Subcutaneous abdominal adipose tissue (tissue), 5 donors: ENCODE data around the gene BRAF.
"Not testable (repeated sequence)": the region's sequence is repeated elsewhere in the genome, so short reads cannot be mapped to it uniquely, and the experiment has no call there.

Source experiments
- H3K27ac ChIP-seq: one replicate; pipeline ENCODE4 v1.7.0; 2013; ENCODE audit warnings: low read depth, mild to moderate bottlenecking, inconsistent platforms, low read length, moderate library complexity
- H3K27me3 ChIP-seq, 5 donors: one replicate each; pipeline ENCODE4 v1.7.0; 2013; ENCODE audit warnings: low read length in 5 of 5, inconsistent platforms in 1 of 5; ENCODE audit not compliant: control insufficient read depth in 5 of 5, insufficient read depth in 4 of 5
- H3K36me3 ChIP-seq, 5 donors: one replicate each; pipeline ENCODE4 v1.7.0; 2013; ENCODE audit warnings: low read length in 5 of 5; ENCODE audit not compliant: control insufficient read depth in 5 of 5, insufficient read depth in 5 of 5
- H3K4me1 ChIP-seq, 5 donors: one replicate each; pipeline ENCODE4 v1.7.0; 2013; ENCODE audit warnings: low read length in 5 of 5, mild to moderate bottlenecking in 3 of 5, moderate library complexity in 1 of 5; ENCODE audit not compliant: control insufficient read depth in 5 of 5, insufficient read depth in 5 of 5
- H3K4me3 ChIP-seq, 5 donors: one replicate each; pipeline ENCODE4 v1.7.0; 2013; ENCODE audit warnings: low read length in 5 of 5, low read depth in 1 of 5
- H3K9ac ChIP-seq, 5 donors: one replicate each; pipeline ENCODE4 v1.7.0; 2013; ENCODE audit warnings: low read length in 5 of 5, mild to moderate bottlenecking in 4 of 5, moderate library complexity in 3 of 5
- H3K9me3 ChIP-seq, 5 donors: one replicate each; pipeline ENCODE4 v1.7.0; 2013; ENCODE audit warnings: low read length in 5 of 5; ENCODE audit not compliant: control insufficient read depth in 5 of 5
- donor health status: healthy.
- donor health status: healthy.
- donor health status: healthy.
- donor health status: healthy.
- donor health status: healthy.

The BRAF gene

DNA sequence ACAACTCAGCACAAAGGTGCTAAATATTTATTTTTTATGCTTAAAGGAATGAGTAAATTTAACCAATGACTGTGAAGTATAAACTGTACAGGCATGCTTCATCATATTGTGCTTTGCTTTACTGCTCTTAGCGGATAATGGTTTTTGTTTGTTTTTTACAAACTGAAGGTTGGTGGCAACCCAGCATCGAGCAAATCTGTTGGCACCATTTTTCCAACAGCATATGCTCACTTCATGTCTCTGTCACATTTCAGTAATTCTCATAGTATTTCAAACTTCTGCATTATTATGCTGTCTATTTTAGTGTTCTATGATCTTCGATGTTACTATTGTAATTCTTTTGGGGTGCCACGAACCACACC lies 22.8 kb downstream of the BRAF start:
- Histone ChIP-seq H3K4me1 (no peaks in the 10 kb centered on the region), H3K9me3 (no peaks in the 10 kb centered on the region), H3K9ac (no peak overlapping the region), H3K36me3 (no peaks in the 10 kb centered on the region), H3K27ac (no peak overlapping the region), H3K27me3 (no peaks in the 10 kb centered on the region), H3K4me3 (no peak overlapping the region)

DNA sequence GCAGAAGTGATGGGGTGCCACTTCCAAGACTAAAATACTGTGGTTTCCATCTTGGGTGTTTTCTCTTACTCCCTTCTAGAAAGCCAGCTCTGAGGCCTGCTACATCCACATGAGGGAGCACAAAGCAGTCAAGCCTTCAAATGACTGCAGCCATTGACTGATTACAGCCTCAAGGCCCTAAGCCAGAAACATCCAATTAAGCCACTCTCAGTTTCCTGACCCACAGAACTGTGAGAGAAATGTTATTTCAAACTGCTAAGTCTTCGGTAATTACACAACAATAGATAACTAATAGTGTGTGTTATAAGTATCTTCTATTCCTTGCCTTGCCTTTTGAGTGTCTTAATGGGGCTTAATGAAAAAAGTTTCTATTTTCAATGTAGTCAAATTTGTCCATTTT lies 24.8 kb downstream of the BRAF start:
- H3K9ac ChIP-seq = no peak overlapping the region
- H3K36me3 ChIP-seq = no peaks in the 10 kb centered on the region
- no peaks in the 10 kb centered on the region for H3K27me3 ChIP-seq
- H3K4me3 ChIP-seq = no peak overlapping the region
- H3K27ac ChIP-seq = no peak overlapping the region
- H3K9me3 ChIP-seq = no peaks in the 10 kb centered on the region
- no peaks in the 10 kb centered on the region for H3K4me1 ChIP-seq

DNA sequence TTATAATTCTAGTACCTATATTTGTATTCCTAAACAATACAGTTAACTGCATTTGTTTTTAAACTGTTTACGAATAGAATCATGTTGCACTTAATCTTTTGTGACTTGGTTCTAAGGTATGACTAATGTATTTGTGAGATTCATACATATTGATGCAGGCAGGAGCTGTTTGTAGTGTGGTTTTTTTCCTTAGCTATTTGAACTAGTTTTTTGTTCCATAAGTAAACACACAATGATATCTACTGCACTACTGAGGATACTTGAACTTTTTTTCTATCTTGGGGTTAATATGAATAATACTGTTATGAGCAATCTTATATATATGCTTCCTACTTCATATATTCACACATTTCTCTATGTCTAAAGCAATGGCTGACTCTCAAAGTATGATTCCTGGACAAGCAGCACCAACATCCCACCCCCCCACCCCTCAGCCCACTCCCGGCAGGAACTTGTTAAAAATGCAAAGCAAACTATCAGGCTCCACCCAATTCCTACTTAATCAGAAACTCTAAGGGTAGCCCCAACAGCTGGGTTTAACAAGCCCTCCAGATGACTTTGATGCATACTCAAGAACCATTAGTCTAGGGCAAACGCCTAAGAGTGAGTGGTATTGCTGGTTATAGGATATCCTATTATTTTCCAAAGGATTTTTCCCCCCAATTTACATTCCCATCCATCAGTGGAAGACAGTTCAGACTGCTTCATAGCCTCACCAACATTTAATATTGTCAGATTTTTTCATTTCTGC lies 25.8 kb downstream of the BRAF start:
- Histone ChIP-seq H3K27ac (no peak overlapping the region), H3K9me3 (no peaks in the 10 kb centered on the region), H3K27me3 (no peaks in the 10 kb centered on the region), H3K36me3 (no peaks in the 10 kb centered on the region), H3K9ac (no peak overlapping the region), H3K4me1 (no peaks in the 10 kb centered on the region), H3K4me3 (no peak overlapping the region)

- H3K4me3 ChIP-seq = no peak overlapping the region
- H3K27ac ChIP-seq = no peak overlapping the region
- no peak overlapping the region for H3K9ac ChIP-seq
- H3K9me3 ChIP-seq = no peaks in the 10 kb centered on the region
- H3K36me3 ChIP-seq = no peaks in the 10 kb centered on the region
- no peaks in the 10 kb centered on the region for H3K27me3 ChIP-seq
- H3K4me1 ChIP-seq = peaks cover 0 to 1% (median 0%) of the 10 kb centered on the region in 5 donors
These were observed 27.7 kb downstream of the BRAF start for GRCh38 chr7:140896996-140897395.

GRCh38 chr7:140889645-140890044 lies 35.1 kb downstream of the BRAF start:
- Histone ChIP-seq H3K36me3 (no peaks in the 10 kb centered on the region), H3K9ac (no peak overlapping the region), H3K4me1 (peaks cover 0 to 24% (median 9%) of the 10 kb centered on the region in 5 donors), H3K27me3 (no peaks in the 10 kb centered on the region), H3K4me3 (no peak overlapping the region), H3K9me3 (no peaks in the 10 kb centered on the region), H3K27ac (no peak overlapping the region)

- no peaks in the 10 kb centered on the region for H3K9me3 ChIP-seq
- H3K27ac ChIP-seq = no peak overlapping the region
- H3K27me3 ChIP-seq = no peaks in the 10 kb centered on the region
- peaks cover 0 to 24% (median 9%) of the 10 kb centered on the region in 5 donors for H3K4me1 ChIP-seq
- no peak overlapping the region for H3K4me3 ChIP-seq
- H3K36me3 ChIP-seq = no peaks in the 10 kb centered on the region
- no peak overlapping the region for H3K9ac ChIP-seq
These were observed 35.6 kb downstream of the BRAF start for GRCh38 chr7:140889150-140889549.

DNA sequence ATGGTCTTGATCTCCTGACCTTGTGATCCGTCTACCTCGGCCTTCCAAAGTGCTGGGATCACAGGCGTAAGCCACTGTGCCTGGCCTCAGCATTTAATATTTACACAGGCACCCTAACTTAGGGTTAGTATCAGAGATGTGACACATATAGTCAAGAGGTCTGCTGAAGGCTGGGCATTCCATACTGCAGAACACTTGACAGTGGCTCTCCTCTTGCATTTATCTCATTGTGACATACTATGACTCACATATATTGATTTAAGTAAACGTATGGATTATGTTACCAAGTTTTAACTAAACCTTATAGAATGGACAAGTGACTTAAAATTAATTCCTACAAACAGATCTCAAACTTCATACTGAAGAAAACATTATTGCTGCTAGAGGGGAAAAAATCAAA lies 36.6 kb downstream of the BRAF start:
- Histone ChIP-seq H3K4me1 (peaks cover 0 to 24% (median 9%) of the 10 kb centered on the region in 5 donors), H3K4me3 (no peak overlapping the region), H3K27me3 (no peaks in the 10 kb centered on the region), H3K9me3 (no peaks in the 10 kb centered on the region), H3K27ac (no peak overlapping the region), H3K9ac (no peak overlapping the region), H3K36me3 (no peaks in the 10 kb centered on the region)

DNA sequence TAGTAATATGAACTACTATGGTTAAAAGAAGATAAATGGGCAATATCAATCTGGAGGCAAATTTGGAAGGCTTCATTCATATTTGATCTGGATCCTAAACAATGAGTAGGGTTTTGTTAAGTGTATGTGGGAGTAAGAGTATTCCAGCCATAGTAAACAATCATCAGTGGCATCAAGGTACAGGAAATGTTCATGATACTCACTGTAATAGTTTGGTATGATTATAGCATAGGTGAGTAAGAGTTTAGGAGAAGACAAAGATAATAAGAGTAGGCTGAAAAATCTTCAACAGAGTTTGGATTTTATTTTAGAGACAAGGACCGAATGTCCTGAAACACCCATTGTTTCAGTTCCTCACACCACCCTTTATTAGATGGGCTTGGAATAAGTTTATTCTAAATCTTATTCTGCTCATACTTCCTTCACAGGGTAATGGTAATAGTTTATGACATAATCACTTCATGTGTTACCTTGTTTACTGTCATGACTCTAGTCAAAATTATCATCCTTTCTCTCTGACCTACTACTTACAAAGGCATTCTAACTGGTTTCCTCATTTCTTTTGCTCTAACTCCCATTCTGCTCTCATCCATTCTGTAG lies 38.9 kb downstream of the BRAF start:
- H3K27me3 ChIP-seq = no peaks in the 10 kb centered on the region
- no peak overlapping the region for H3K4me3 ChIP-seq
- no peak overlapping the region for H3K27ac ChIP-seq
- no peak overlapping the region for H3K9ac ChIP-seq
- no peaks in the 10 kb centered on the region for H3K9me3 ChIP-seq
- no peaks in the 10 kb centered on the region for H3K36me3 ChIP-seq
- peaks cover 0 to 20% (median 9%) of the 10 kb centered on the region in 5 donors for H3K4me1 ChIP-seq

DNA sequence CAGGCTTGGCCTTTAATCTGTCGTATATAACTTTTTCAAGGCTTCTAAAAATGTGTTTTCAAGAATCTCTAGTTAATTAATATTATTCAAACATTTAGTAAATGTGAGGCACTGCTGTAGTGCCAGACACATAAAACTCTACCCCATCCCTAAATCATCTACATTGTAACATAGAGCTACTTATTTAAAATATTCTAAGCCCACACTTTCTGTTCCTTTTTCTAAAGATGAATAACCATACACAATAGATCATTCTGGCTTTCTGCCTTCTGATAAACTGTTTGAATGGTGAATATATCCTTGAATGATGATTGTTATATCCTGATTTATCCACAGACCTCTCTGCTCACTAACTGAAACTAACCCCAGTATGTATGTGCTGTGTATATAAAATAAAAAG lies 41.4 kb downstream of the BRAF start:
- Histone ChIP-seq H3K36me3 (no peaks in the 10 kb centered on the region), H3K9me3 (no peaks in the 10 kb centered on the region), H3K9ac (no peak overlapping the region), H3K27me3 (no peaks in the 10 kb centered on the region), H3K27ac (no peak overlapping the region), H3K4me3 (no peak overlapping the region), H3K4me1 (peaks cover 0 to 8% (median 3%) of the 10 kb centered on the region in 5 donors)

DNA sequence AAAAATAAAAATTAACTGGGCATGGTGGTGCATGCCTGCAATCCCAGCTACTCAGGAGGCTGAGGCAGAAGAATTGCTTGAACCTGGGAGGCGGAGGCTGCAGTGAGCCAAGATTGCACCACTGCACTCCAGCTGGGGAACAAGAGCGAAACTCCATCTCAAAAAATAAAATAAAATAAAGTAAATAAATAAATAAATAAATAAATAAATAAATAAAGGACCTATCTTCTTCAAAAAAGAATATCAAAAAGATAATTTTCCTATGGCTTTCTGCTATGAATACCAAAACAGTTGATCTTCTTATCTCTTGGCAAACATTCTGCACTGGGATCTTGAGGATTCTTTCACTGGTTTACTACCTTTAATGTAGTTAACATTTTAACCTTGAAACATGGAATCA lies 41.9 kb downstream of the BRAF start:
- H3K27ac ChIP-seq, H3K4me1 ChIP-seq, H3K27me3 ChIP-seq, H3K9me3 ChIP-seq, H3K4me3 ChIP-seq, H3K9ac ChIP-seq, H3K36me3 ChIP-seq: not testable (repeated sequence)
